Osteocyte (in vitro differentiated cells): ENCODE results near the gene CEP43. TPM values are rescaled to one million over a fixed set of nuclear protein-coding genes. Genes with fewer than 3 reads are reported as not detected.
A peak's percentile ranks its signal among the peaks of the same experiment; 100 is the strongest.

Source experiments
- DNase-seq: peaks from one replicate; pipeline ENCODE4 v3.0.0; 2021; ENCODE audit warnings: mixed read lengths; ENCODE audit not compliant: unreplicated experiment; ENCODE audit errors: extremely low spot score
- H3K27ac Mint-ChIP-seq: one replicate; pipeline ENCODE4 v1.8.0; 2021; ENCODE audit warnings: mild to moderate bottlenecking, mixed read lengths; ENCODE audit not compliant: unreplicated experiment
- H3K27me3 Mint-ChIP-seq: one replicate; pipeline ENCODE4 v1.8.0; 2021; ENCODE audit warnings: mixed read lengths; ENCODE audit not compliant: unreplicated experiment
- H3K36me3 Mint-ChIP-seq: one replicate; pipeline ENCODE4 v1.8.0; 2021; ENCODE audit warnings: mixed read lengths; ENCODE audit not compliant: unreplicated experiment
- H3K4me1 Mint-ChIP-seq: one replicate; pipeline ENCODE4 v1.8.0; 2021; ENCODE audit warnings: mixed read lengths; ENCODE audit not compliant: unreplicated experiment
- H3K4me3 Mint-ChIP-seq: one replicate; pipeline ENCODE4 v1.8.0; 2021; ENCODE audit warnings: mild to moderate bottlenecking, moderate library complexity, mixed read lengths; ENCODE audit not compliant: unreplicated experiment
- H3K9me3 Mint-ChIP-seq: one replicate; pipeline ENCODE4 v1.8.0; 2021; ENCODE audit warnings: mixed read lengths; ENCODE audit not compliant: unreplicated experiment
- total RNA-seq: library from RNA; stranded (reverse); gene quantifications from 2 replicates; pipeline ENCODE4 v1.2.1, GENCODE V29; 2021
- TF ChIP-seq, protein P1 (sequence below): fragments of 200-600 bp; sonication (generic); IDR thresholded peaks from 2 replicates; pipeline ENCODE4 v1.5.0; 2021; ENCODE audit warnings: antibody characterized with exemption, mild to moderate bottlenecking, moderate library complexity

Gene CEP43
- total RNA-seq, 1 donor from 2014 or later, result 16.0 TPM

DNA sequence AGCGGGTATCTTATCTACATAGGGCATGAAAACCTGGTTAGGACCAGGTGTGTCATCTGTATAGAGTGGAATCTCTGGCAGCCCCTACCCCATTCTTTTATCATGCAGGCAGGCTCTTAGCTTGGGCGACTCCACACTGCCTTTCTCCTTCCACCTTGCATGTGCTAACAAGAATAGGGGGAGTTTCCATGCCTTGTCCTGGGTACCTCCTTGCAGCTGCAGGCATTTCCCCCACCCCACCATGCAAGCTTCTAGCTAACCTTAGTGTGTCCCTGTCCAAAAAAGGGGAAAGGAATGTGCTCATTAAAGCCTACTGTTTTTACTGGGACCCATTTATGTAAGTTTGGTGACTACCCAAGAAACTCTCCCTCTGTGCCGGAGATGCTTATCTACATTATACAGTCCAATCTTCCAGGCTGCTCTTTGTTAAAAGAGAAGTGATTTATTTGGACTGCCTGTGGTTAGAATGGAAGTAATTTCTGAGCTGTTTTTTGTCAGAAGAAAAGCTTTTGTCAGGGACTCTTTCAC, 10.5 kb upstream of the CEP43 start:
- H3K9me3 Mint-ChIP-seq, result no peaks in the 10 kb centered on the region

DNA sequence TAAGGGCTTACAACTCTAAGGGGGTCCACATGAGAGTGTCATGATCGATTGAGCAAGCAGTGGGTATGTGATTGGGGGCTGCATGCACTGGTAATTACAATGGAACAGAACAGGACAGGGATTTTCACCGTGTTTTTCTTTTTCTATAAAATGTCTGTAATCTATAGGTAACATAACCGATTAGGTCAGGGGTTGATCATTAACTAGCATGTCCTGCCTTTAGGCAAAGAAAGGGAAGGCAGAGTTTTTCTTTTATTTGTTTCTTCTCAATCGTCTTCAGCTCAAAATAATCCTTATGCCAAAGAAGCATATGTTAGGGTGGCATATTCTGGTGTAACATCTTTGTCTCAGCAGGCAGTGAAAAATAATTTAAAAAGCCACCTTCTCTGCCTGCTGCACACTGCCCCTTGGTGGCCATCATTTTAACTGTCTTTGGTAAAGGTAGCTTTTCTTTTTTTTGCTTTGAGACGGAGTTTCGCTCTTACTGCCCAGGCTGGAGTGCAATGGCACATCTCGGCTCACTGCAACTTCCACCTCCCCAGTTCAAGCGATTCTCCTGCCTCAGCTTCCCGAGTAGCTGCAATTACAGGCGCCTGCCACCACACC, 9.7 kb upstream of the CEP43 start:
- Mint-ChIP-seq H3K4me1 (no peaks in the 10 kb centered on the region), H3K4me3 (no peak overlapping the region), H3K9me3 (no peaks in the 10 kb centered on the region), H3K27ac (no peak overlapping the region), H3K27me3 (no peaks in the 10 kb centered on the region), H3K36me3 (no peaks in the 10 kb centered on the region)
- DNase-seq, result no peak
- TF ChIP-seq, protein P1, sequence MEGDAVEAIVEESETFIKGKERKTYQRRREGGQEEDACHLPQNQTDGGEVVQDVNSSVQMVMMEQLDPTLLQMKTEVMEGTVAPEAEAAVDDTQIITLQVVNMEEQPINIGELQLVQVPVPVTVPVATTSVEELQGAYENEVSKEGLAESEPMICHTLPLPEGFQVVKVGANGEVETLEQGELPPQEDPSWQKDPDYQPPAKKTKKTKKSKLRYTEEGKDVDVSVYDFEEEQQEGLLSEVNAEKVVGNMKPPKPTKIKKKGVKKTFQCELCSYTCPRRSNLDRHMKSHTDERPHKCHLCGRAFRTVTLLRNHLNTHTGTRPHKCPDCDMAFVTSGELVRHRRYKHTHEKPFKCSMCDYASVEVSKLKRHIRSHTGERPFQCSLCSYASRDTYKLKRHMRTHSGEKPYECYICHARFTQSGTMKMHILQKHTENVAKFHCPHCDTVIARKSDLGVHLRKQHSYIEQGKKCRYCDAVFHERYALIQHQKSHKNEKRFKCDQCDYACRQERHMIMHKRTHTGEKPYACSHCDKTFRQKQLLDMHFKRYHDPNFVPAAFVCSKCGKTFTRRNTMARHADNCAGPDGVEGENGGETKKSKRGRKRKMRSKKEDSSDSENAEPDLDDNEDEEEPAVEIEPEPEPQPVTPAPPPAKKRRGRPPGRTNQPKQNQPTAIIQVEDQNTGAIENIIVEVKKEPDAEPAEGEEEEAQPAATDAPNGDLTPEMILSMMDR, result peak; percentile 53

More for the DNA sequence above, 10.5 kb upstream of the CEP43 start:
- no peak for DNase-seq
- Mint-ChIP-seq H3K36me3 (no peaks in the 10 kb centered on the region), H3K4me1 (peaks cover 5% of the 10 kb centered on the region), H3K27me3 (no peaks in the 10 kb centered on the region), H3K4me3 (no peak overlapping the region), H3K27ac (no peak overlapping the region)
- TF ChIP-seq, protein P1, result no peak

DNA sequence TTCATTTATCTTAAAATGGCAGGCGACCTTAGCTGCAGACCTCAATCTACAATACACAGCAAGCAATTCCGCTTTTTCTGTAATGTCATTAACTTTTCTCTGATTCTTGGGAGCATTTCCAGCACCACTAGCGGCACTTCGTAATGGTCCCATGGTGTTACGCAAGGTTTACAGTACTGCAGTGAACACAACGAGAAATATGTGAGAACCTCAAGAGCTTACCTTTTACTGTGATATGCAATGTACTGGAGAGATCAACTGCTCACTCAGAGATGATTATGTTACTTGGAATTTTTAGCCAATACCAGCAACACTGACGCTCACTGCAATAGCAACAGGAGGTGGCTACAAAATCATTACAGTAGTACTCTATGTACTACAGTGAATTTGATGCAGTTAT, 2.8 kb upstream of the CEP43 start:
- H3K9me3 Mint-ChIP-seq, result no peaks in the 10 kb centered on the region
- H3K4me1 Mint-ChIP-seq, result peaks cover 20% of the 10 kb centered on the region
- DNase-seq, result no peak
- H3K27me3 Mint-ChIP-seq, result no peaks in the 10 kb centered on the region
- H3K27ac Mint-ChIP-seq, result no peak overlapping the region
- H3K4me3 Mint-ChIP-seq, result no peak overlapping the region
- no peaks in the 10 kb centered on the region for H3K36me3 Mint-ChIP-seq
- TF ChIP-seq, protein P1, result no peak

DNA sequence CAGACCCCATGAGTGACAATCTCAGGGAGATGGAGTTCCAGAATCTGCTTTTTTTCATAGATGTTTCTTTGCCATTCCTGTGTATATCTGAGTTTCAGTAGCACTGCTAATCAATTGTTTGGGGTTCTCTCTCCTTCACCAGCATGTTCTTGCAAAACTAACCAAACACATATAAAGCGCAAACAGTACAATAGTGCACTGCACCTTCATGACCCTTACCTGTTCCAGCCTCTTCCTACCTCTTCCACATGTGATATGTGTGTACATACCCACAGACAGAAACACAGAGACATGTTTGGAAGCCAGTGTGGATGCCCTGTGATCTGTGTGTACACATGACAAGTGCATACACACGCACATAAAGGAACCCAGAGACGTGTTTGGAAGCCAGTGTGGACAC, 1.8 kb upstream of the CEP43 start:
- Mint-ChIP-seq H3K27ac (peak overlapping the region; percentile 29), H3K27me3 (no peaks in the 10 kb centered on the region), H3K9me3 (no peaks in the 10 kb centered on the region), H3K36me3 (no peaks in the 10 kb centered on the region), H3K4me1 (peaks cover 24% of the 10 kb centered on the region), H3K4me3 (peak overlapping the region; percentile 74)
- TF ChIP-seq, protein P1, result no peak
- DNase-seq, result no peak

DNA sequence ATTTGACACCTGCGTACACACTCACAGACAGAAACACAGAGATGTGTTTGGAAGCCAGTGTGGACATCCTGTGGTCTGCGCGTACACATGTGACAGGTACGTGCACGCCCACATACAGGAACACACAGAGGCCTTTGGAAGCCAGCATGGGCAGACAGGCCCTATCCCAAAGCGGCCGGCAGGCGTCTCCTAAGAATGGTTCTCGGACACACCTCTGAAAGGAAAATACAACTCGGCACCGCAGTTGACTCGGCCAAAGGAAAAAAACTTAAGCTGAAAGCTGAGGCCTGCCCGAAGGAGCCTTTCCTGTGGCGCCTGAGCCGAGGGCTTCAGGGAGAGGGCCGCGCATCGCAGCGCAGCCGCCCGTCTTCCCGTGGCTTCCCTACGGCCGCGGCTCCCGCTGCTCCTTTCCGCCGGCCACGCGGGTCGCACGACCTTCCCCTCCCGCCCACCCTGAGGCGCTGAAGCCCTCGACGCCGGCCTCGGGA, 1.4 kb upstream of the CEP43 start:
- H3K27ac Mint-ChIP-seq, result peak overlapping the region; percentile 29
- no peaks in the 10 kb centered on the region for H3K9me3 Mint-ChIP-seq
- DNase-seq, result no peak
- peaks cover 24% of the 10 kb centered on the region for H3K4me1 Mint-ChIP-seq
- TF ChIP-seq, protein P1, result peak; percentile 57
- H3K27me3 Mint-ChIP-seq, result no peaks in the 10 kb centered on the region
- H3K4me3 Mint-ChIP-seq, result peak overlapping the region; percentile 74
- no peaks in the 10 kb centered on the region for H3K36me3 Mint-ChIP-seq
